Glutamatergic neuron (in vitro differentiated cells): ENCODE results near the gene TRA2B. TPM values are rescaled to one million over a fixed set of nuclear protein-coding genes. Genes with fewer than 3 reads are reported as not detected.
"Not testable (repeated sequence)": the region's sequence is repeated elsewhere in the genome, so short reads cannot be mapped to it uniquely, and the experiment has no call there.

Source experiments
- DNase-seq: peaks from one replicate; pipeline ENCODE4 v3.0.0; 2022
- H3K27ac Mint-ChIP-seq: one replicate; pipeline ENCODE4 v1.8.0; 2020; ENCODE audit warnings: mild to moderate bottlenecking, mixed read lengths, inconsistent platforms; ENCODE audit not compliant: unreplicated experiment
- H3K27me3 Mint-ChIP-seq: one replicate; pipeline ENCODE4 v1.8.0; 2020; ENCODE audit warnings: mild to moderate bottlenecking, moderate library complexity, mixed read lengths, inconsistent platforms; ENCODE audit not compliant: unreplicated experiment
- H3K36me3 Mint-ChIP-seq: one replicate; pipeline ENCODE4 v1.8.0; 2020; ENCODE audit warnings: mild to moderate bottlenecking, mixed read lengths, inconsistent platforms; ENCODE audit not compliant: unreplicated experiment
- H3K4me1 Mint-ChIP-seq: one replicate; pipeline ENCODE4 v1.8.0; 2020; ENCODE audit warnings: mild to moderate bottlenecking, low read depth, mixed read lengths, inconsistent platforms; ENCODE audit not compliant: unreplicated experiment
- H3K4me3 Mint-ChIP-seq: one replicate; pipeline ENCODE4 v1.8.0; 2020; ENCODE audit warnings: mild to moderate bottlenecking, mixed read lengths, inconsistent platforms; ENCODE audit not compliant: unreplicated experiment
- H3K9me3 Mint-ChIP-seq: one replicate; pipeline ENCODE4 v1.8.0; 2020; ENCODE audit warnings: mild to moderate bottlenecking, moderate library complexity, mixed read lengths, inconsistent platforms; ENCODE audit not compliant: unreplicated experiment
- total RNA-seq: library from RNA; stranded (reverse); fragmentation: NEBNext Ultra II Directional; extraction: Animal tissue kit (Norgen Biotek cat#: 25700); gene quantifications from one replicate; pipeline ENCODE4 v1.2.1, GENCODE V29; 2021; ENCODE audit not compliant: unreplicated experiment
- TF ChIP-seq, protein P1 (sequence below): fragments of 200-600 bp; sonication (generic); IDR thresholded peaks from one replicate; pipeline ENCODE4 v1.5.0; 2021; ENCODE audit not compliant: partially characterized antibody, unreplicated experiment

The TRA2B gene
- total RNA-seq, 1 donor from 2014 or later, result 160 TPM

DNA sequence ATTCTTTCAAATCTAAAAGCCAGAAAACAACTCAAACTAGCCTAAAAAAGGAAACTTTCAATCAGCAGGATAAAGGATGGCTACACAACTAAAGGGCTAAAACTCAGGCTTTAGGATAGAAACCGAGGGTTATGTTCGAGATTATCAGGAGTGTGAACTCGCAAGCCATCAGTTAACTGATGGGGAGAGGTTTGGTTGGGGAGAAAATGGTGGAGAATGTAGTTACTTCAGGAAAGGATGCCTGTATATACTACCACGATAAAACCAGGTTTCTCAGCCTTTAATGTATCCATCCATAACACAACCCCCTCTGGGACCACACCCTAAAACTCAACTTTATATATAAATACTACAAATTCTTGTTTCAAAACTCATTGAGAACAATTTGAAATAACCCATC lies 22.2 kb downstream of the TRA2B start:
- Mint-ChIP-seq H3K27me3 (peaks cover 4% of the 10 kb centered on the region), H3K36me3 (no peaks in the 10 kb centered on the region), H3K4me1 (no peaks in the 10 kb centered on the region), H3K27ac (peak overlapping the region; percentile 20), H3K9me3 (peaks cover 2% of the 10 kb centered on the region), H3K4me3 (no peak overlapping the region)
- TF ChIP-seq, protein P1, sequence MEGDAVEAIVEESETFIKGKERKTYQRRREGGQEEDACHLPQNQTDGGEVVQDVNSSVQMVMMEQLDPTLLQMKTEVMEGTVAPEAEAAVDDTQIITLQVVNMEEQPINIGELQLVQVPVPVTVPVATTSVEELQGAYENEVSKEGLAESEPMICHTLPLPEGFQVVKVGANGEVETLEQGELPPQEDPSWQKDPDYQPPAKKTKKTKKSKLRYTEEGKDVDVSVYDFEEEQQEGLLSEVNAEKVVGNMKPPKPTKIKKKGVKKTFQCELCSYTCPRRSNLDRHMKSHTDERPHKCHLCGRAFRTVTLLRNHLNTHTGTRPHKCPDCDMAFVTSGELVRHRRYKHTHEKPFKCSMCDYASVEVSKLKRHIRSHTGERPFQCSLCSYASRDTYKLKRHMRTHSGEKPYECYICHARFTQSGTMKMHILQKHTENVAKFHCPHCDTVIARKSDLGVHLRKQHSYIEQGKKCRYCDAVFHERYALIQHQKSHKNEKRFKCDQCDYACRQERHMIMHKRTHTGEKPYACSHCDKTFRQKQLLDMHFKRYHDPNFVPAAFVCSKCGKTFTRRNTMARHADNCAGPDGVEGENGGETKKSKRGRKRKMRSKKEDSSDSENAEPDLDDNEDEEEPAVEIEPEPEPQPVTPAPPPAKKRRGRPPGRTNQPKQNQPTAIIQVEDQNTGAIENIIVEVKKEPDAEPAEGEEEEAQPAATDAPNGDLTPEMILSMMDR, result no peak
- DNase-seq, result no peak

GRCh38 chr3:185914911-185915629 lies 22.7 kb downstream of the TRA2B start:
- H3K36me3 Mint-ChIP-seq, result no peaks in the 10 kb centered on the region
- H3K4me3 Mint-ChIP-seq, result no peak overlapping the region
- DNase-seq, result no peak
- peaks cover 5% of the 10 kb centered on the region for H3K27me3 Mint-ChIP-seq
- H3K27ac Mint-ChIP-seq, result peak overlapping the region; percentile 20
- H3K4me1 Mint-ChIP-seq, result no peaks in the 10 kb centered on the region
- peaks cover 5% of the 10 kb centered on the region for H3K9me3 Mint-ChIP-seq
- TF ChIP-seq, protein P1, result no peak

DNA sequence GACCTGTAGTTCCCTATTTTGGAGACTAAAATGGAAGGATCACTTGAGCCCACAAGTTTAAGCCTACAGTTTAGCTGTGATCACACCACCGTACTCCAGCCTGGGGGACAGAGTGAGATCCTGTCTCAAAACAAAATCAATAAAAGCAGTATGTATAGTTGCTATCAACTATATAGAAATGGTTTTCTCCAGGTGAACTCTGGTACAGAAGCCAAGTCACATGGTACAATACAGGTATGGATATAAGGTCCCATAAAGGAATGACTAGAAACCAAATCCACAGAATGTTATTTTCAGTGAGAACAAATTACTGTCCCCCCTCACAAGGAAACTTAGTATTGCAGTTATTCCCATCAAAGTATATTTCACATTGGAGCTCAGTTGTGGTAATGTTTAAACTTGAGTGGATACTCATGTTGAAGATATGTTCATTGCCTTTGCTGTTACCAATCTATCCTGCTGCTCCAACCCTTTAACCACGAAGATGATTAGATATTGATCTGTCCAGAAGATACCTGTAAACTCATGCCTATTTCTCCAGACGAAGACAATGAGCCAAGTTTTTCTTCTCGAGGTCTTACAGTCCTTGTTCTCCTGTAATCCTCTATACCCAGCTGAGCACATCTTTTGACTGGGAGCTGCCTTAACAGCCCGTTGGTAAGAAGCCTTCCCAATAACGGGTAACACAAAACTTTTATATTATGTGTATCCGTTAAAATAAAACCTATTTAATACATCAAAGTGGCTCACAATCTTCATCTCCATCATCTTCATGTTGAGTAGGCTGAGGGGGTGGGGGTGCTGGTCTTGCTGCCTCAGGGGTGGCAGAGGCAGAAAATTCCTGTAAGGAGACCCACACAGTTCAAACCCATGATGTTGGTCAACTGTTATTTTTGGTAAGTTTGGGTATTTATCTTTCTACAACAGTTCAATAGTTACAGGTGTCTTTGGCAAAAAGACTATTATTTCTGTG lies 24.6 kb downstream of the TRA2B start:
- no peak overlapping the region for H3K4me3 Mint-ChIP-seq
- no peak for DNase-seq
- no peaks in the 10 kb centered on the region for H3K4me1 Mint-ChIP-seq
- H3K27me3 Mint-ChIP-seq, result peaks cover 5% of the 10 kb centered on the region
- H3K27ac Mint-ChIP-seq, result no peak overlapping the region
- TF ChIP-seq, protein P1, result no peak
- peaks cover 5% of the 10 kb centered on the region for H3K9me3 Mint-ChIP-seq
- no peaks in the 10 kb centered on the region for H3K36me3 Mint-ChIP-seq

- DNase-seq, result no peak
- Mint-ChIP-seq H3K27ac (no peak overlapping the region), H3K27me3 (peaks cover 5% of the 10 kb centered on the region), H3K9me3 (peaks cover 5% of the 10 kb centered on the region), H3K4me1 (no peaks in the 10 kb centered on the region), H3K4me3 (no peak overlapping the region), H3K36me3 (no peaks in the 10 kb centered on the region)
- TF ChIP-seq, protein P1, result no peak
These were observed 25.3 kb downstream of the TRA2B start for GRCh38 chr3:185912512-185912911.

GRCh38 chr3:185911076-185911448 lies 26.8 kb downstream of the TRA2B start:
- not testable (repeated sequence) for H3K9me3 Mint-ChIP-seq, H3K27ac Mint-ChIP-seq, H3K36me3 Mint-ChIP-seq, H3K4me1 Mint-ChIP-seq, DNase-seq, H3K4me3 Mint-ChIP-seq, H3K27me3 Mint-ChIP-seq

- H3K4me3 Mint-ChIP-seq, H3K27ac Mint-ChIP-seq, DNase-seq, H3K36me3 Mint-ChIP-seq, H3K9me3 Mint-ChIP-seq, H3K4me1 Mint-ChIP-seq, H3K27me3 Mint-ChIP-seq: not testable (repeated sequence)
These were observed 27.3 kb downstream of the TRA2B start for GRCh38 chr3:185910322-185911075.

GRCh38 chr3:185909913-185910312 lies 27.9 kb downstream of the TRA2B start:
- H3K4me1 Mint-ChIP-seq, DNase-seq, H3K4me3 Mint-ChIP-seq: not testable (repeated sequence)

More at GRCh38 chr3:185909913-185910312, 27.9 kb downstream of the TRA2B start:
- not testable (repeated sequence) for H3K9me3 Mint-ChIP-seq, H3K36me3 Mint-ChIP-seq, H3K27ac Mint-ChIP-seq, H3K27me3 Mint-ChIP-seq
